GM15510 (cell line): Measurements from ENCODE around the gene AQP7.

ENCODE experiments used
- POLR2A ChIP-seq: IDR thresholded peaks from 3 replicates; pipeline ENCODE4 v1.6.1; 2011; ENCODE audit warnings: borderline replicate concordance; ENCODE audit not compliant: insufficient read length; ENCODE audit errors: extremely low read depth

AQP7 gene

GRCh38 chr9:33437898-33438297 is 35.5 kb upstream of the AQP7 start:
- TF ChIP-seq POLR2A = no peak

GRCh38 chr9:33437205-33437604 is 34.8 kb upstream of the AQP7 start:
- TF ChIP-seq POLR2A = no peak

GRCh38 chr9:33436445-33436844 is 34.1 kb upstream of the AQP7 start:
- no peak for TF ChIP-seq POLR2A

- TF ChIP-seq POLR2A = no peak
Measured at GRCh38 chr9:33435821-33436277, 33.5 kb upstream of the AQP7 start.

- no peak for TF ChIP-seq POLR2A
Measured at GRCh38 chr9:33434317-33435105, 32.1 kb upstream of the AQP7 start.

GRCh38 chr9:33433871-33434270 is 31.5 kb upstream of the AQP7 start:
- TF ChIP-seq POLR2A = no peak

- TF ChIP-seq POLR2A = no peak
Measured at GRCh38 chr9:33431420-33431819, 29.1 kb upstream of the AQP7 start.

- no peak for TF ChIP-seq POLR2A
Measured at GRCh38 chr9:33430942-33431341, 28.6 kb upstream of the AQP7 start.

- no peak for TF ChIP-seq POLR2A
Measured at GRCh38 chr9:33429256-33429985, 27.1 kb upstream of the AQP7 start.

- TF ChIP-seq POLR2A = no peak
Measured at GRCh38 chr9:33426843-33427293, 24.5 kb upstream of the AQP7 start.

GRCh38 chr9:33425128-33425533 is 22.8 kb upstream of the AQP7 start:
- no peak for TF ChIP-seq POLR2A

- TF ChIP-seq POLR2A = no peak
Measured at GRCh38 chr9:33419708-33420303, 17.4 kb upstream of the AQP7 start.

- no peak for TF ChIP-seq POLR2A
Measured at GRCh38 chr9:33418090-33418489, 15.7 kb upstream of the AQP7 start.

GRCh38 chr9:33416996-33417395 is 14.6 kb upstream of the AQP7 start:
- no peak for TF ChIP-seq POLR2A

GRCh38 chr9:33415501-33416038 is 13.2 kb upstream of the AQP7 start:
- TF ChIP-seq POLR2A = no peak
